MM.1S (cell line): ENCODE measurements around the gene ARL15.

Experiments
- DNase-seq: peaks from one replicate; pipeline ENCODE4 v3.0.0-alpha.2; 2015
- H2AFZ ChIP-seq: fragments of 300-600 bp; sonication (generic); 2 replicates; pipeline ENCODE4 v1.6.0; 2016; ENCODE audit warnings: antibody characterized with exemption, low read length
- H3F3A ChIP-seq: fragments of 300-600 bp; sonication (generic); 2 replicates; pipeline ENCODE4 v1.6.1; 2016; ENCODE audit warnings: mild to moderate bottlenecking, antibody characterized with exemption, low read length, moderate library complexity, mixed read lengths; ENCODE audit not compliant: insufficient read depth
- H3K27ac ChIP-seq: fragments of 300-600 bp; sonication (generic); 2 replicates; pipeline ENCODE4 v1.5.1; 2016; ENCODE audit warnings: mild to moderate bottlenecking, low read length
- H3K27me3 ChIP-seq: fragments of 300-600 bp; sonication (generic); replicated peaks from 2 replicates; pipeline ENCODE4 v1.6.0; 2016; ENCODE audit warnings: low read length; ENCODE audit not compliant: insufficient read depth
- H3K36me3 ChIP-seq: fragments of 300-600 bp; sonication (generic); replicated peaks from 2 replicates; pipeline ENCODE4 v1.6.1; 2016; ENCODE audit warnings: mild to moderate bottlenecking, low read length, mixed read lengths; ENCODE audit not compliant: insufficient read depth
- H3K4me1 ChIP-seq: fragments of 300-600 bp; sonication (generic); 2 replicates; pipeline ENCODE4 v1.6.1; 2016; ENCODE audit warnings: low read length, mixed read lengths
- H3K4me2 ChIP-seq: fragments of 300-600 bp; sonication (generic); 2 replicates; pipeline ENCODE4 v1.6.0; 2016; ENCODE audit warnings: low read depth, low read length
- H3K4me3 ChIP-seq: fragments of 300-600 bp; sonication (generic); 2 replicates; pipeline ENCODE4 v1.5.1; 2016; ENCODE audit warnings: low read length, mixed read lengths
- H3K79me2 ChIP-seq: fragments of 300-600 bp; sonication (generic); 2 replicates; pipeline ENCODE4 v1.6.1; 2016; ENCODE audit warnings: mixed run types, low read length, mixed read lengths
- H3K9ac ChIP-seq: fragments of 300-600 bp; sonication (generic); 2 replicates; pipeline ENCODE4 v1.6.1; 2016; ENCODE audit warnings: low read length, mixed read lengths
- H3K9me2 ChIP-seq: fragments of 300-600 bp; sonication (generic); replicated peaks from 2 replicates; pipeline ENCODE4 v1.6.1; 2016; ENCODE audit warnings: mild to moderate bottlenecking, low read length, mixed read lengths; ENCODE audit not compliant: insufficient read depth
- H3K9me3 ChIP-seq: fragments of 300-600 bp; sonication (generic); replicated peaks from 2 replicates; pipeline ENCODE4 v1.6.1; 2016; ENCODE audit warnings: mild to moderate bottlenecking, low read length, mixed read lengths; ENCODE audit not compliant: insufficient read depth
- H4K20me1 ChIP-seq: fragments of 300-600 bp; sonication (generic); 2 replicates; pipeline ENCODE4 v1.6.1; 2016; ENCODE audit warnings: mild to moderate bottlenecking, low read length, moderate library complexity, mixed read lengths; ENCODE audit not compliant: insufficient read depth
- CTCF ChIP-seq: fragments of 300-600 bp; sonication (generic); IDR thresholded peaks from 2 replicates; pipeline ENCODE4 v1.5.1; 2016; ENCODE audit warnings: antibody characterized with exemption, low read length, mixed read lengths
- EZH2 ChIP-seq: fragments of 300-600 bp; sonication (generic); optimal IDR thresholded peaks from 2 replicates; pipeline ENCODE3; 2017; ENCODE audit warnings: low read depth, mild to moderate bottlenecking, antibody characterized with exemption, low read length, mixed read lengths
- EZH2phosphoT487 ChIP-seq: fragments of 300-600 bp; sonication (generic); IDR thresholded peaks from 2 replicates; pipeline ENCODE4 v1.6.1; 2018; ENCODE audit warnings: antibody characterized with exemption, low read length

ARL15 gene

DNA sequence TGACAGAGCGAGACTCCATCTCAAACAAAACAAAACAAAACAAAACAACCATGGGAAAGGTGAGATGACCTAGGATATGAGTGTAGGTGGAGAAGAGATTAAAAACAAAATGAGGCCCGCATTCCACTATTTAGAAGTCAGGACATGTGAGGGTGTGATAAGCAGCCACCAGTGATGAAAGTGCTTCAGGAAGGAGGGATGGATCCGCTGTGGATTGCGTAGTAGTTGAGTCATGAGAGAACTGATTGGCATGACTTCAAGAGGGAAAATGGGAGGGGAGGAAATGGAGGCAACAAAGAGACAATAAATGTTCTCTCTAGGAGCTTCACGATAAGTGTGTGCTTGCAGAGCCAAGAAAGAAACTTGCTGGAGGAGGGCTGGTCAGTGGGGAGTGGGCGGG, 367.6 kb downstream of the ARL15 start:
- no peak overlapping the region for H3K4me3 ChIP-seq
- no peaks in the 10 kb centered on the region for H3K27me3 ChIP-seq
- no peaks in the 10 kb centered on the region for H3K9me3 ChIP-seq
- H3K9me2 ChIP-seq, result no peaks in the 10 kb centered on the region
- H2AFZ ChIP-seq, result no peak overlapping the region
- H3K27ac ChIP-seq, result no peak overlapping the region
- H4K20me1 ChIP-seq, result no peaks in the 10 kb centered on the region
- no peaks in the 10 kb centered on the region for H3K79me2 ChIP-seq
- H3F3A ChIP-seq, result no peaks in the 10 kb centered on the region
- H3K9ac ChIP-seq, result no peak overlapping the region
- no peak overlapping the region for H3K4me2 ChIP-seq
- TF ChIP-seq CTCF (no peak), EZH2phosphoT487 (no peak), EZH2 (no peak)
- H3K4me1 ChIP-seq, result no peaks in the 10 kb centered on the region
- DNase-seq, result no peak
- H3K36me3 ChIP-seq, result no peaks in the 10 kb centered on the region

DNA sequence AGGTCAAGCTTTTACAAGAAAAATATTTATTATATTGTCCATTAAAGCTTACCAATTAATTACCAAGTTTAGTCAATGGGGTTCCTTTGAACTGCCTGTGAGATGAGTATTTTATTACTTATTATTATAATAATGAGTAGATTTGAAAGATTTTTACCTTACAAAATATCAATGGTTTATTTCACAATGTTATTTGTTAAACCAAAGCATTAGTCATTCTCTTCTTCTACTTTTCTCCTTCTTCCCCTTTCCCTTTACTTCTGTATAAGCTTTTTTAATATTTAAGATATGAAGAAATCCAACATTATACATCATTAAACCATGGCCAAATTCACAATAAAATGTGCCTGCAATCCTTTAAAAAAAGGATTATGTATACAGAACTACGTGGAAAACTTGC, 369.5 kb downstream of the ARL15 start:
- Histone ChIP-seq H3K36me3 (no peaks in the 10 kb centered on the region), H4K20me1 (no peaks in the 10 kb centered on the region), H3K4me3 (no peak overlapping the region), H3K27me3 (no peaks in the 10 kb centered on the region), H3K4me2 (no peak overlapping the region), H3K27ac (no peak overlapping the region), H3K4me1 (no peaks in the 10 kb centered on the region), H3K79me2 (no peaks in the 10 kb centered on the region), H3F3A (no peaks in the 10 kb centered on the region), H2AFZ (no peak overlapping the region), H3K9me2 (no peaks in the 10 kb centered on the region), H3K9ac (no peak overlapping the region), H3K9me3 (no peaks in the 10 kb centered on the region)
- no peak for TF ChIP-seq CTCF
- TF ChIP-seq EZH2phosphoT487, result no peak
- no peak for TF ChIP-seq EZH2
- no peak for DNase-seq

DNA sequence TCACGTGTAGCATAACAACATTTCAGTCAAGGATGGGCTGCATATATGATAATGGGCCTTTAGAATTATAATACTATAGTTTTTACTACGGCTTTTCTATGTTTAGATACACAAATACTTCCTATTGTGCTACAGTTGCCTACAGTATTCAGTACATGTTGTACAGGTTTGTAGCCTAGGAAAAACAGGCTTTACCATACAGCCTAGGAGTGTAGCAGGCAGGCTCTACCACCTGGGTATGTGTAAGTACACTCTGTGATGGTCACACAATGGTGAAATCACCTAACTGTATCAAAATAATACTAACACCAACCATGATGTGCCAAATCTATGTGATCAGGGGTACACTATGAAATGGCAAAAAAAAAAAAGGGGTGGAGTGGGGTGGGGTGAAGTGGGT, 372.9 kb downstream of the ARL15 start:
- no peak overlapping the region for H2AFZ ChIP-seq
- no peak overlapping the region for H3K9ac ChIP-seq
- H3K4me3 ChIP-seq, result no peak overlapping the region
- no peaks in the 10 kb centered on the region for H3K79me2 ChIP-seq
- no peaks in the 10 kb centered on the region for H3F3A ChIP-seq
- H3K4me1 ChIP-seq, result no peaks in the 10 kb centered on the region
- no peaks in the 10 kb centered on the region for H3K27me3 ChIP-seq
- TF ChIP-seq EZH2 (no peak), CTCF (no peak), EZH2phosphoT487 (no peak)
- DNase-seq, result no peak
- H4K20me1 ChIP-seq, result no peaks in the 10 kb centered on the region
- H3K27ac ChIP-seq, result no peak overlapping the region
- H3K4me2 ChIP-seq, result no peak overlapping the region
- no peaks in the 10 kb centered on the region for H3K9me3 ChIP-seq
- no peaks in the 10 kb centered on the region for H3K36me3 ChIP-seq
- no peaks in the 10 kb centered on the region for H3K9me2 ChIP-seq
